Sigmoid colon (tissue), 7 donors: Measurements from ENCODE around the gene DDX18. TPM values are rescaled to one million over a fixed set of nuclear protein-coding genes. Genes with fewer than 3 reads are reported as not detected.

ENCODE experiments used
- DNase-seq: peaks from one replicate; pipeline ENCODE4 v3.0.0-alpha.2; 2019
- H3K27ac ChIP-seq, 4 donors: fragments of 200-600 bp; sonication (generic); one replicate each; pipeline ENCODE4 v1.5.1; 2016 to 2019; ENCODE audit warnings: mild to moderate bottlenecking in 1 of 4
- H3K27me3 ChIP-seq, 3 donors: fragments of 200-600 bp; sonication (generic); one replicate each; pipeline ENCODE4 v1.5.1; 2019; ENCODE audit warnings: mild to moderate bottlenecking in 1 of 3
- H3K36me3 ChIP-seq, 4 donors: fragments of 200-600 bp; sonication (generic); one replicate each; pipeline ENCODE4 v1.5.1; 2016 to 2019
- H3K4me1 ChIP-seq, 4 donors: fragments of 200-600 bp; sonication (generic); one replicate each; pipeline ENCODE4 v1.5.1; 2017 to 2019
- H3K4me3 ChIP-seq, 4 donors: fragments of 200-600 bp; sonication (generic); one replicate each; pipeline ENCODE4 v1.5.1; 2017 to 2019; ENCODE audit warnings: mild to moderate bottlenecking in 2 of 4, moderate library complexity in 1 of 4
- H3K9me3 ChIP-seq, 4 donors: fragments of 200-600 bp in 3 of 4; sonication (generic) in 3 of 4; one replicate each; pipeline versions ENCODE4 v1.5.1 to v1.6.1; 2013 to 2019
- CTCF ChIP-seq, 4 experiments: fragments of 450-650 bp in 3 of 4; fragments of 200-600 bp in 1 of 4; IDR thresholded peaks; one replicate each; pipeline ENCODE4 v1.5.1; 2016 to 2019; ENCODE audit warnings: antibody characterized with exemption in 4 of 4, mild to moderate bottlenecking in 3 of 4, moderate library complexity in 2 of 4
- EP300 ChIP-seq, 4 donors: sonication (generic); formaldehyde crosslinking; IDR thresholded peaks; one replicate each; pipeline ENCODE4 v1.6.1; 2017; ENCODE audit warnings: antibody characterized with exemption in 4 of 4
- POLR2A ChIP-seq, 2 donors: fragments of 450-650 bp; IDR thresholded peaks; one replicate each; pipeline ENCODE4 v1.6.1; 2016; ENCODE audit warnings: antibody characterized with exemption in 2 of 2, mild to moderate bottlenecking in 2 of 2, moderate library complexity in 2 of 2
- POLR2AphosphoS5 ChIP-seq, 4 donors: sonication (generic); formaldehyde crosslinking; IDR thresholded peaks; one replicate each; pipeline ENCODE4 v1.6.1; 2017; ENCODE audit warnings: antibody characterized with exemption in 4 of 4
- WGBS, 2 donors: extraction: QIAGEN DNeasy Blood & Tissue Kit; methylation state at CpG; one replicate each; pipeline ENCODE4 v1.1.7; 2013; 5-methylcytosine and 5-hydroxymethylcytosine counted together
- intact Hi-C: fragments of 100-400 bp; cut with DNase I; formaldehyde crosslinking; loops from one replicate; pipeline ENCODE4 v1.15.1; 2023
- polyA plus RNA-seq, 3 donors: library from polyadenylated mRNA; stranded (reverse); fragments of 200-250 nt; gene quantifications; one replicate each; pipeline ENCODE4 v1.2.3, GENCODE V29; 2013
- total RNA-seq, 4 donors: library from RNA; depleted of rRNA; stranded (reverse); fragments of >200 nt; gene quantifications; one replicate each; pipeline ENCODE4 v1.1.0, GENCODE V29; 2016
- donor health status: healthy with polysubstance abuse.
- donor health status: Bipolar disorder and iron deficiency.
- donor health status: healthy.

DDX18 gene
- total and polyA plus RNA-seq, 7 donors, result 18.0 to 41.0 (median 33.0) TPM

- intact Hi-C loops, result no loop called here
- Histone ChIP-seq H3K4me1 (peaks cover 0 to 6% (median 0%) of the 10 kb centered on the region in 4 donors), H3K4me3 (no peak overlapping the region), H3K9me3 (no peaks in the 10 kb centered on the region), H3K27ac (no peak overlapping the region), H3K27me3 (peaks cover 0 to 28% (median 7%) of the 10 kb centered on the region in 3 donors), H3K36me3 (no peaks in the 10 kb centered on the region)
- 37 to 38% methylated on average over 3 of the region's 3 CpGs for WGBS, 2 donors
- no peak for DNase-seq
- TF ChIP-seq EP300 (IDR thresholded peaks at IDR 0.05) (no peak), POLR2AphosphoS5 (IDR thresholded peaks at IDR 0.05) (no peak), POLR2A (IDR thresholded peaks at IDR 0.05) (no peak), CTCF (IDR thresholded peaks at IDR 0.05) (no peak)
Observed at GRCh38 chr2:117851969-117852368, 37.5 kb downstream of the DDX18 start.

- Histone ChIP-seq H3K27me3 (peaks cover 0 to 22% (median 5%) of the 10 kb centered on the region in 3 donors), H3K4me1 (peaks cover 0 to 6% (median 0%) of the 10 kb centered on the region in 4 donors), H3K9me3 (no peaks in the 10 kb centered on the region), H3K4me3 (no peak overlapping the region), H3K27ac (no peak overlapping the region), H3K36me3 (no peaks in the 10 kb centered on the region)
- intact Hi-C loops, result no loop called here
- no peak for DNase-seq
- 63 to 68% methylated on average over 2 of the region's 2 CpGs for whole genome bisulfite sequencing, 2 donors
- TF ChIP-seq POLR2A (IDR thresholded peaks at IDR 0.05) (no peak), POLR2AphosphoS5 (IDR thresholded peaks at IDR 0.05) (no peak), CTCF (IDR thresholded peaks at IDR 0.05) (no peak), EP300 (IDR thresholded peaks at IDR 0.05) (no peak)
Observed at GRCh38 chr2:117853316-117853715, 38.8 kb downstream of the DDX18 start.

- H3K27ac ChIP-seq, result no peak overlapping the region
- H3K36me3 ChIP-seq, result no peaks in the 10 kb centered on the region
- DNase-seq, result no peak
- 81 to 84% methylated on average over 8 of the region's 8 CpGs for WGBS, 2 donors
- H3K27me3 ChIP-seq, result peaks cover 0 to 21% (median 1%) of the 10 kb centered on the region in 3 donors
- no peak for TF ChIP-seq POLR2A (IDR thresholded peaks at IDR 0.05)
- no peak for TF ChIP-seq CTCF (IDR thresholded peaks at IDR 0.05)
- no peak for TF ChIP-seq POLR2AphosphoS5 (IDR thresholded peaks at IDR 0.05)
- no peak for TF ChIP-seq EP300 (IDR thresholded peaks at IDR 0.05)
- intact Hi-C loops, result no loop called here
- peaks cover 0 to 6% (median 0%) of the 10 kb centered on the region in 4 donors for H3K4me1 ChIP-seq
- H3K4me3 ChIP-seq, result no peak overlapping the region
- no peaks in the 10 kb centered on the region for H3K9me3 ChIP-seq
Observed at GRCh38 chr2:117853873-117854272, 39.4 kb downstream of the DDX18 start.

- no peaks in the 10 kb centered on the region for H3K36me3 ChIP-seq
- H3K9me3 ChIP-seq, result no peaks in the 10 kb centered on the region
- peaks cover 0 to 6% (median 0%) of the 10 kb centered on the region in 4 donors for H3K4me1 ChIP-seq
- peaks cover 0 to 22% (median 8%) of the 10 kb centered on the region in 3 donors for H3K27me3 ChIP-seq
- TF ChIP-seq POLR2A (IDR thresholded peaks at IDR 0.05) (no peak), POLR2AphosphoS5 (IDR thresholded peaks at IDR 0.05) (no peak), CTCF (IDR thresholded peaks at IDR 0.05) (no peak), EP300 (IDR thresholded peaks at IDR 0.05) (no peak)
- no peak overlapping the region for H3K27ac ChIP-seq
- intact Hi-C loops, result no loop called here
- no peak for DNase-seq
- no peak overlapping the region for H3K4me3 ChIP-seq
- WGBS, 2 donors, result 79 to 80% methylated on average over 6 of the region's 6 CpGs
Observed at GRCh38 chr2:117854610-117855009, 40.1 kb downstream of the DDX18 start.

- Histone ChIP-seq H3K27ac (no peak overlapping the region), H3K36me3 (no peaks in the 10 kb centered on the region), H3K4me1 (peaks cover 0 to 6% (median 0%) of the 10 kb centered on the region in 4 donors), H3K9me3 (no peaks in the 10 kb centered on the region), H3K27me3 (peaks cover 0 to 27% (median 17%) of the 10 kb centered on the region in 3 donors), H3K4me3 (no peak overlapping the region)
- DNase-seq, result no peak
- intact Hi-C loops, result no loop called here
- WGBS, 2 donors, result 71 to 72% methylated on average over 3 of the region's 3 CpGs
- TF ChIP-seq EP300 (IDR thresholded peaks at IDR 0.05) (no peak), CTCF (IDR thresholded peaks at IDR 0.05) (no peak), POLR2A (IDR thresholded peaks at IDR 0.05) (no peak)
Observed at GRCh38 chr2:117855886-117856285, 41.4 kb downstream of the DDX18 start.
